KMS-11 (cell line): ENCODE data around the gene AGPS.

ENCODE experiments used
- H2AFZ ChIP-seq: fragments of 200-600 bp; sonication (generic); 2 replicates; pipeline ENCODE4 v1.6.1; 2016; ENCODE audit warnings: antibody characterized with exemption, mixed run types, low read depth
- H3K27ac ChIP-seq: fragments of 200-600 bp; sonication (generic); 2 replicates; pipeline ENCODE4 v1.6.1; 2016; ENCODE audit warnings: mild to moderate bottlenecking, mixed run types
- H3K27me3 ChIP-seq: fragments of 200-600 bp; sonication (generic); 2 replicates; pipeline ENCODE4 v1.6.1; 2017; ENCODE audit warnings: mild to moderate bottlenecking, low read depth, mixed run types, moderate library complexity; ENCODE audit not compliant: insufficient read depth
- H3K36me3 ChIP-seq: fragments of 200-600 bp; sonication (generic); 2 replicates; pipeline ENCODE4 v1.6.1; 2017; ENCODE audit warnings: mild to moderate bottlenecking, mixed run types; ENCODE audit not compliant: insufficient read depth
- H3K4me1 ChIP-seq: fragments of 200-600 bp; sonication (generic); 2 replicates; pipeline ENCODE4 v1.6.1; 2016; ENCODE audit warnings: mild to moderate bottlenecking, low read depth, mixed run types; ENCODE audit not compliant: poor library complexity, severe bottlenecking
- H3K4me2 ChIP-seq: fragments of 200-600 bp; sonication (generic); 2 replicates; pipeline ENCODE4 v1.7.0; 2016; ENCODE audit warnings: mild to moderate bottlenecking, mixed run types
- H3K4me3 ChIP-seq: fragments of 200-600 bp; sonication (generic); IDR thresholded peaks from 2 replicates; pipeline ENCODE4 v1.6.1; 2017; ENCODE audit warnings: low read depth, low read length, mixed read lengths; ENCODE audit not compliant: insufficient read depth
- H3K79me2 ChIP-seq: fragments of 200-600 bp; sonication (generic); 2 replicates; pipeline ENCODE4 v1.6.1; 2016; ENCODE audit warnings: low read depth, mixed run types; ENCODE audit not compliant: insufficient read depth
- H3K9ac ChIP-seq: fragments of 200-600 bp; sonication (generic); 2 replicates; pipeline ENCODE4 v1.6.1; 2016; ENCODE audit warnings: mild to moderate bottlenecking, mixed run types
- H4K20me1 ChIP-seq: fragments of 200-600 bp; sonication (generic); 2 replicates; pipeline ENCODE4 v1.6.1; 2016; ENCODE audit warnings: mild to moderate bottlenecking, mixed run types; ENCODE audit not compliant: insufficient read depth
- TF ChIP-seq, protein P1 (sequence below): fragments of 200-600 bp; sonication (generic); conservative IDR thresholded peaks from 2 replicates; pipeline ENCODE4 v1.6.1; 2017; ENCODE audit warnings: low read depth, mild to moderate bottlenecking, antibody characterized with exemption, low read length, moderate library complexity, mixed read lengths

AGPS gene

DNA sequence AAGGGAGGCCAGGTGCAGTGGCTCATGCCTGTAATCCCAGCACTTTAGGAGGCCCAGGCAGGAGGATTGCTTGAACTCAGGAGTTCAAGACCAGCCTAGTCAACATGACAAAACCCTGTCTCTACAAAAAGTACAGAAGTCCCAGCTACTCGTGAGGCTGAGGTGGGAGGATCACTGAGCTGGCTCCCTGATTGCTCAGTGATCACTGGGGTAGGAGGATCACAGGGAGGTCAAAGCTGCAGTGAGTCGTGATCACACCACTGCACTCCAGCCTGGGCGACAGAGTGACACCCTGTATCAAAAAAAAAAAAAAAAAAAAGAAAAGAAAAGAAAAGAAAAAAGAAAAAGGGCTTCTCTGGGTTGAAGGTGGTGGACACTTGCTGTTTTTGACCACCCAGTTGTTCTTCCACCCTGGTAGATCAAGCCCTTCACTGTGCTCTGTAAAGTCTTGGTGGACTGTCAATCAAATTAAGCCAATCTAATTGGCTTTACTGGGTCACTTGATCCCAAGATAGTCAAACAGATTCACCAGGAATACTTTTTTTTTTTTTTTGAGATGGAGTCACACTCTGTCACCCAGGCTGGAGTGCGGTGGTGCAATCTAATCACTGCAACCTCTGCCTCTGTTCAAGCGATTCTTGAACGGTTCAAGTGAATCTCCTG, 191.6 kb downstream of the AGPS start:
- Histone ChIP-seq H2AFZ (no peak overlapping the region), H3K27ac (no peak overlapping the region), H3K9ac (no peak overlapping the region), H3K4me1 (no peaks in the 10 kb centered on the region), H3K4me2 (no peak overlapping the region), H3K4me3 (no peak overlapping the region), H3K79me2 (no peaks in the 10 kb centered on the region), H4K20me1 (no peaks in the 10 kb centered on the region), H3K27me3 (no peaks in the 10 kb centered on the region), H3K36me3 (no peaks in the 10 kb centered on the region)
- TF ChIP-seq, protein P1, sequence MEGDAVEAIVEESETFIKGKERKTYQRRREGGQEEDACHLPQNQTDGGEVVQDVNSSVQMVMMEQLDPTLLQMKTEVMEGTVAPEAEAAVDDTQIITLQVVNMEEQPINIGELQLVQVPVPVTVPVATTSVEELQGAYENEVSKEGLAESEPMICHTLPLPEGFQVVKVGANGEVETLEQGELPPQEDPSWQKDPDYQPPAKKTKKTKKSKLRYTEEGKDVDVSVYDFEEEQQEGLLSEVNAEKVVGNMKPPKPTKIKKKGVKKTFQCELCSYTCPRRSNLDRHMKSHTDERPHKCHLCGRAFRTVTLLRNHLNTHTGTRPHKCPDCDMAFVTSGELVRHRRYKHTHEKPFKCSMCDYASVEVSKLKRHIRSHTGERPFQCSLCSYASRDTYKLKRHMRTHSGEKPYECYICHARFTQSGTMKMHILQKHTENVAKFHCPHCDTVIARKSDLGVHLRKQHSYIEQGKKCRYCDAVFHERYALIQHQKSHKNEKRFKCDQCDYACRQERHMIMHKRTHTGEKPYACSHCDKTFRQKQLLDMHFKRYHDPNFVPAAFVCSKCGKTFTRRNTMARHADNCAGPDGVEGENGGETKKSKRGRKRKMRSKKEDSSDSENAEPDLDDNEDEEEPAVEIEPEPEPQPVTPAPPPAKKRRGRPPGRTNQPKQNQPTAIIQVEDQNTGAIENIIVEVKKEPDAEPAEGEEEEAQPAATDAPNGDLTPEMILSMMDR: no peak

DNA sequence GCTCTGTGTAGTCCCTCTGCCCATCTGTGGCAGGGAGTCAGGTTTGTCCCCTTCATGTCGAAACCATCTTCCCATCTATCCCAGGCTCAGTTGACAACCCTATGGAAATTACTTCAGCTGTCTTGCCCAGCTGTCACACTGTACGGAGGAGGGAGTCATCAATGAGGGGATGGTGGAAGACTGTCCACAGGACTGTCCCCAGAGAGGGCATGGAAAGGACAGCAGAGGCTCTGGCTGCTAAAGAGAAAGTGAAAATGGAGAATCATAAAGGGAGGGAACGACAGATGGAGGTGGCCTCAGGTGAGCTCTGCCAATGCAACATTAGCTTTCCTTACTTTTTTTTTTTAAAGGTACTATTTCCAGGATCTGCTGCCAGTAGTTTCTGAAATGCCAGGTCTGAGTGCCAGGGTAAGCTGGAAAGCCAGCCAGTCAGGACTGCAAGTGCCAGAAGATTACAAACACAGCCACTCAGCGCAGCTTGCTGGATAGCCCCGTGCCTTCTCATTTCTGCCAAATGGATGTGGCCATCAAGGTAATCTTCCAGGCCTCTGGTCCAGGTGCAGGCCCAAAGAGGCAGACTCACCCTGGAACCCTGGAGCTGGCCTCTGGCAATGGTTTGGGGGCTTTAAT, 192.8 kb downstream of the AGPS start:
- Histone ChIP-seq H3K27me3 (no peaks in the 10 kb centered on the region), H3K4me2 (no peak overlapping the region), H3K79me2 (no peaks in the 10 kb centered on the region), H2AFZ (no peak overlapping the region), H4K20me1 (no peaks in the 10 kb centered on the region), H3K27ac (no peak overlapping the region), H3K4me1 (no peaks in the 10 kb centered on the region), H3K4me3 (no peak overlapping the region), H3K36me3 (no peaks in the 10 kb centered on the region), H3K9ac (no peak overlapping the region)
- TF ChIP-seq, protein P1: no peak

DNA sequence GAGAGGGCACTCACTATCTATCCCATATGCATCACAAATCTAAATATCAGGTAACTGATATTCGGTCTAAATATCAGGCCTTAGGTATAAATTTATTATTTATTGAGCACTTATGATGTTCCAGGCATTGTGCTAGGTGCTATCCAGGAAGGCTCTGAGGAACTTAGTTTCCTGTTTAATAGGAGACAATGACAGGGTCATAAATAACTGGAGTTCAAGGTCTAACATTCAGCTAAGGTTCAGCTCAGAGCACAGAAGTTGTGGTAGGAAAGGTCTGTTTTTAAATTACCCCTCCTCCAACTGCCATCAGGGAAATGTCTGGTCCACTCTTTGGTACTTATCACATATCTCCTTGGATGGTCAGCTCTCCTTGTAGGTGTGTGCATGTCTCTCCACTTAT, 193.6 kb downstream of the AGPS start:
- no peaks in the 10 kb centered on the region for H4K20me1 ChIP-seq
- H3K4me2 ChIP-seq: no peak overlapping the region
- no peaks in the 10 kb centered on the region for H3K4me1 ChIP-seq
- no peak overlapping the region for H3K9ac ChIP-seq
- no peak overlapping the region for H2AFZ ChIP-seq
- no peaks in the 10 kb centered on the region for H3K27me3 ChIP-seq
- no peaks in the 10 kb centered on the region for H3K36me3 ChIP-seq
- H3K27ac ChIP-seq: no peak overlapping the region
- H3K4me3 ChIP-seq: no peak overlapping the region
- H3K79me2 ChIP-seq: no peaks in the 10 kb centered on the region
- TF ChIP-seq, protein P1: no peak

DNA sequence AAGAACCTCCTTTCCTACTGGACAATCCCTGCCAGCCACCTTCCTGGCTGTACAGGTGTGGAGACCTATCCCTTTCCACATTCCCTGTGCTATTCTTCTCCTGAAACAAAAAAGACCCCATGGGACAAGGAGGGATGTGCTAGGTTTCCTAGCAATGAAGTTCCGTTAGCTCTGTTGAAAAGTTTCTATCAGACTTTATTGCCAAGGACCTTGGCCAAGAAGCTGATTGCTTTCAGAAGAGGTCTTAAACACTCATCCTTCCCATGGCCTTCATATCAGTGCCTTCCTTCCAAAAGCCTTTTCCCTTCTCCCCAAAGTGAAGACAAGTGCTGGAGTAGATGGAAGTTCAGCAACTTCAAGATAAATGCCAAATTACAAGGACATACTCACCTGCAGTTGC, 194.8 kb downstream of the AGPS start:
- Histone ChIP-seq H2AFZ (no peak overlapping the region), H3K4me2 (no peak overlapping the region), H3K36me3 (no peaks in the 10 kb centered on the region), H3K9ac (no peak overlapping the region), H3K79me2 (no peaks in the 10 kb centered on the region), H3K27me3 (no peaks in the 10 kb centered on the region), H3K4me1 (no peaks in the 10 kb centered on the region), H3K27ac (no peak overlapping the region), H4K20me1 (no peaks in the 10 kb centered on the region), H3K4me3 (no peak overlapping the region)
- TF ChIP-seq, protein P1: no peak
